Measurements from ENCODE around the gene CLCN1.

The CLCN1 gene

DNA sequence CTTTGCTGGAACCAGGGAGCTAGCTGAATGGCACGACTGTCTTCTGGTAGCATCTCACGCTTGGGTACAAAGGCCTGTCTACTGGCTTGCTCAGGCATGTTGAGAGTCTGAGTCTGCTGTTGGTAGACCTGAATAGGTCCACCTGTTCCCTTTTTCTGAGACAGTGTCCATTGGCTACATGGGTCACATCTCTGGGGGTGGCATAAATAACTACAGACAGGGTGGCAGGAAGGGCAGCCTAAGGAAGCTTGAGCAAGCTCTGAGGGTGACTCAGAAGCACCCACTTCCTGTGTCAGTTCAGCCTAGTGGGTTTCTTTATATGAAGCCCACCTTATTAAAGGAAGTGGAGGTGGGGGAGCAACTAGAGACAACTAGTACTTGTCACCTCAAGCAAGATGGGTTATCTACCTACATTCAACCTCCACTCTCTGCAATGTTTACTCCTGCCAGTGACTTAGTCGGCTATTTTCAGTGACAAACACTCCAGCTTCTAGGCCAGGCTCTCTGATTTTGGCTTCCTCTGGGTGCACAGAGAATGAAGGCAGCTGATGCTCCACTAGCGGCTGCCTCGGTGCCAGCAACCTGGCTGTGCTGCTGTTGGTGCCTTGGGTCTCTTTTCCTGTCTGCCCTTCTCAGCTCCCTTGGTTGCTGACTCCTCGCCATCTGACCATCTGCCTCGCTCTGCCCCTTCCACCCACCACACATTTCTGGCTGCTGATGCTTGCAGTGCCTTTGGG, 59.6 kb downstream of the CLCN1 start:
- no peak overlapping the region for H3K9ac ChIP-seq (ENCODE audit: low read depth, low read length)
- no peaks in the 10 kb centered on the region for H3K36me3 ChIP-seq (ENCODE audit: insufficient read depth, low read length)
- peaks cover 27% of the 10 kb centered on the region for H3K4me1 ChIP-seq (ENCODE audit: insufficient read depth, low read length)
- no peaks in the 10 kb centered on the region for H3K9me3 ChIP-seq (ENCODE audit: control insufficient read depth, insufficient read depth, low read length)

- no peak overlapping the region for H3K9ac ChIP-seq (ENCODE audit: low read depth, low read length)
- H3K4me1 ChIP-seq (ENCODE audit: insufficient read depth, low read length), result peaks cover 22% of the 10 kb centered on the region
- no peaks in the 10 kb centered on the region for H3K9me3 ChIP-seq (ENCODE audit: control insufficient read depth, insufficient read depth, low read length)
- H3K36me3 ChIP-seq (ENCODE audit: insufficient read depth, low read length), result no peaks in the 10 kb centered on the region
Observed at GRCh38 chr7:143376396-143376795, 60.5 kb downstream of the CLCN1 start.

DNA sequence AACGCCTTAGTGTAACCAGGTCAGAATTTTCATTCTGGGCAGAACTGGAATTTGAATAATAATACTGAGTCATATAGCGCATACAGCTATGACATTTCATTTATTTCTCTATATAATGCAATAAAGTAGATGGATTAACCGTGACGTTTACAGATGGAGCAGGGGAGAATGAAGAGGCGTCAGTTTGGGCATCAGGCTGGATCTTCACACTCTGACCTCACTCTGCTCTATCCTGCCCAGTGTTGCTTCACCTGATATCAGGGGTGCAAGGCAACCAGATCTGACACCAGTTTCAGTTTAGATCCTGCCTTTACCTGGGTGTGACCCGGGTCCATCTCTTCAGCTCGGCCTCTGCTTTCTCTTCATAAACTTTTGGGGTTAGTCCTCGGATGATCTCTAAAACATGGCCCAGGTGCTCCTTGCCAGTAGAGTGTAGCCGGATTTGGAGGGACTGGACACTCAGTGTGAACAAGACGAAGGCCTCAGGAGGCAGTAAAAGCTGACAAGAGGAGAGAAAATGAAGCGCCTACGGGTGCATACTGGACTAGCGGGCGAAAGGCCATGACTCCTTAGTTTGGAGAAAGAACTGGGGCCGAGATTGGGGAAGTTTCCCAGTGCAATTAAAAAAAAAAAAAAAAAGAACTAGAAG, 63.8 kb downstream of the CLCN1 start:
- Histone ChIP-seq H3K4me1 (ENCODE audit: insufficient read depth, low read length) (peaks cover 23% of the 10 kb centered on the region), H3K9ac (ENCODE audit: low read depth, low read length) (peak overlapping the region; percentile 97)

GRCh38 chr7:143380260-143380645, 64.3 kb downstream of the CLCN1 start:
- Histone ChIP-seq H3K9me3 (ENCODE audit: control insufficient read depth, insufficient read depth, low read length) (no peaks in the 10 kb centered on the region), H3K9ac (ENCODE audit: low read depth, low read length) (peak overlapping the region; percentile 97), H3K36me3 (ENCODE audit: insufficient read depth, low read length) (peaks cover 17% of the 10 kb centered on the region), H3K4me1 (ENCODE audit: insufficient read depth, low read length) (peaks cover 28% of the 10 kb centered on the region)

More for the DNA sequence above, 63.8 kb downstream of the CLCN1 start:
- H3K9me3 ChIP-seq (ENCODE audit: control insufficient read depth, insufficient read depth, low read length), result no peaks in the 10 kb centered on the region
- peaks cover 12% of the 10 kb centered on the region for H3K36me3 ChIP-seq (ENCODE audit: insufficient read depth, low read length)

- H3K36me3 ChIP-seq (ENCODE audit: insufficient read depth, low read length), result peaks cover 23% of the 10 kb centered on the region
- no peaks in the 10 kb centered on the region for H3K9me3 ChIP-seq (ENCODE audit: control insufficient read depth, insufficient read depth, low read length)
- peaks cover 25% of the 10 kb centered on the region; the same call in 1 of the 2 replicates for H3K4me1 ChIP-seq (ENCODE audit: insufficient read depth, low read length)
- peak within 1 kb of the TSS; percentile 97 for H3K9ac ChIP-seq (ENCODE audit: low read depth, low read length)
Observed at GRCh38 chr7:143380646-143381426, 64.9 kb downstream of the CLCN1 start, which contains the start of gene ZYX. Gene ZYX (plus strand): TSS chr7:143381345. CDS start chr7:143381572, 227 bp downstream.

DNA sequence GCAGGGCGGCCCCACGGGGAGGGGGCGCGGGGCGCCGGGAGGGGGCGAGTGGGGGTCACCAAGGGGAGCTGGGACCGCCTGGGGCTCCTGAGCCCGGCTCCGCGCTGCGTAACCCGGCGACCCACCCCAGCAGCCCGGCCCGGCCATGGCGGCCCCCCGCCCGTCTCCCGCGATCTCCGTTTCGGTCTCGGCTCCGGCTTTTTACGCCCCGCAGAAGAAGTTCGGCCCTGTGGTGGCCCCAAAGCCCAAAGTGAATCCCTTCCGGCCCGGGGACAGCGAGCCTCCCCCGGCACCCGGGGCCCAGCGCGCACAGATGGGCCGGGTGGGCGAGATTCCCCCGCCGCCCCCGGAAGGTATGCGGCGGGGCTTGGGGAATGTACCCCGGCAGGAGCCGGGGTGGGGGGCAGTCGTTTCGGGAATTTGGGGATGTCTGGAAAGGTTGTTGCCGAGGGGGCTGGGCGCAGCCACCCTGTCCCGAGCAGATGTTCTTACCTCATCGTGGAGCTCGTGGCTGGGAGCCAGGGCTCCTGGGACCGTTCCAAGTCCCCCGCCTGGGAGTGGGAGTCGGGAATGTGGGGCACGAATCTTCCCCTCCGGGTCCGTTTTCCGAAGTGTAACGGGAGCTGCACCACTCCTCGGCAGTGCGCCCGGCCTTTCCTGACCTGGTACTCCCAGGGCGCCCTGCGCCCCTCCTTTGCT, 65.7 kb downstream of the CLCN1 start:
- peak overlapping the region; percentile 95 for H3K9ac ChIP-seq (ENCODE audit: low read depth, low read length)
- H3K9me3 ChIP-seq (ENCODE audit: control insufficient read depth, insufficient read depth, low read length), result no peaks in the 10 kb centered on the region
- H3K4me1 ChIP-seq (ENCODE audit: insufficient read depth, low read length), result peaks cover 25% of the 10 kb centered on the region; the same call in 1 of the 2 replicates
- peaks cover 23% of the 10 kb centered on the region for H3K36me3 ChIP-seq (ENCODE audit: insufficient read depth, low read length)

DNA sequence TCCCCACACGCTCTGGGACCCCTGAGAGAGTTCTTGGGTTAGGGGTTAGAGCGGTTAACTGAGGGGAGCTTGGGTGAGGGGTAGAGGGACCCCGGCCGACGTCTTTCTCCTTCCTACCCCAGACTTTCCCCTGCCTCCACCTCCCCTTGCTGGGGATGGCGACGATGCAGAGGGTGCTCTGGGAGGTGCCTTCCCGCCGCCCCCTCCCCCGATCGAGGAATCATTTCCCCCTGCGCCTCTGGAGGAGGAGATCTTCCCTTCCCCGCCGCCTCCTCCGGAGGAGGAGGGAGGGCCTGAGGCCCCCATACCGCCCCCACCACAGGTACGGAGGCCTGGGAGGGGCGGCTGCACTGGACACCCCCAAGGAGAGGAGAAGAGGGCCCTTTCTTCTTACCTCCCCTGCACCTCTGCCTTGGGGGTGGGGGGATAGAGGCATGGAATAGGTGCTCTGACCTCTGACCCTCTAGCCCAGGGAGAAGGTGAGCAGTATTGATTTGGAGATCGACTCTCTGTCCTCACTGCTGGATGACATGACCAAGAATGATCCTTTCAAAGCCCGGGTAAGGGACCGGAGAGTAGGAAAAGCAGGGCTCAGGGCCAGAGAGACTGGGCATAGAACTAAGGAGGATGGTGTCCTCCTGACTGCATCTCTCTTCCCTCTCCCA, 66.3 kb downstream of the CLCN1 start:
- H3K9ac ChIP-seq (ENCODE audit: low read depth, low read length), result peak overlapping the region; percentile 95
- peaks cover 25% of the 10 kb centered on the region; the same call in 1 of the 2 replicates for H3K4me1 ChIP-seq (ENCODE audit: insufficient read depth, low read length)
- H3K9me3 ChIP-seq (ENCODE audit: control insufficient read depth, insufficient read depth, low read length), result no peaks in the 10 kb centered on the region
- H3K36me3 ChIP-seq (ENCODE audit: insufficient read depth, low read length), result peaks cover 23% of the 10 kb centered on the region

- H3K9me3 ChIP-seq (ENCODE audit: control insufficient read depth, insufficient read depth, low read length), result no peaks in the 10 kb centered on the region
- H3K36me3 ChIP-seq (ENCODE audit: insufficient read depth, low read length), result peaks cover 23% of the 10 kb centered on the region
- peak overlapping the region; percentile 95; the same call in 1 of the 2 replicates for H3K9ac ChIP-seq (ENCODE audit: low read depth, low read length)
- H3K4me1 ChIP-seq (ENCODE audit: insufficient read depth, low read length), result peaks cover 25% of the 10 kb centered on the region; the same call in 1 of the 2 replicates
Observed at GRCh38 chr7:143382791-143383641, 67.1 kb downstream of the CLCN1 start.

- peaks cover 25% of the 10 kb centered on the region; the same call in 1 of the 2 replicates for H3K4me1 ChIP-seq (ENCODE audit: insufficient read depth, low read length)
- peaks cover 23% of the 10 kb centered on the region for H3K36me3 ChIP-seq (ENCODE audit: insufficient read depth, low read length)
- H3K9ac ChIP-seq (ENCODE audit: low read depth, low read length), result no peak overlapping the region
- H3K9me3 ChIP-seq (ENCODE audit: control insufficient read depth, insufficient read depth, low read length), result no peaks in the 10 kb centered on the region
Observed at GRCh38 chr7:143383642-143383957, 67.7 kb downstream of the CLCN1 start.

DNA sequence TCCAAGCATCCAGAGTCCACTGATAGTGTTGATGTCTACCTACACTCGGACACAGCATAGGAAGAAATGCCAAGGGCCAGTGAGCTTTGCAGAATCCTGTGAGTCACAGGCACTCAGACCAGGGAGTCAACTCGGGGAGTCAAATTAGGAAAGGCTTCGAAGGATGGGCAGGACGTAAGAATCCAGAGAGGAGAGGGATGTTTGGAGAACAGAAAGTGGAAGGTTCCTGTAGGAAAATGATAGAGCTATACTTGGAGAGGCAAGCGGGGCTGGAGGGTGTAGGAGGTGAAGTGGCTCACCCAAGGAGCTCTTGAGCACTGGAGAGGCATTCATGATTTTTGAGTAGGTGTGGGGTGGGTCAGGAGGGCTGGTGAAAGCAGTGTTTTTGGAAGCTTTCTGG, 68.2 kb downstream of the CLCN1 start:
- Histone ChIP-seq H3K9me3 (ENCODE audit: control insufficient read depth, insufficient read depth, low read length) (no peaks in the 10 kb centered on the region), H3K36me3 (ENCODE audit: insufficient read depth, low read length) (peaks cover 23% of the 10 kb centered on the region), H3K4me1 (ENCODE audit: insufficient read depth, low read length) (peaks cover 19% of the 10 kb centered on the region; the same call in 1 of the 2 replicates), H3K9ac (ENCODE audit: low read depth, low read length) (no peak overlapping the region)

DNA sequence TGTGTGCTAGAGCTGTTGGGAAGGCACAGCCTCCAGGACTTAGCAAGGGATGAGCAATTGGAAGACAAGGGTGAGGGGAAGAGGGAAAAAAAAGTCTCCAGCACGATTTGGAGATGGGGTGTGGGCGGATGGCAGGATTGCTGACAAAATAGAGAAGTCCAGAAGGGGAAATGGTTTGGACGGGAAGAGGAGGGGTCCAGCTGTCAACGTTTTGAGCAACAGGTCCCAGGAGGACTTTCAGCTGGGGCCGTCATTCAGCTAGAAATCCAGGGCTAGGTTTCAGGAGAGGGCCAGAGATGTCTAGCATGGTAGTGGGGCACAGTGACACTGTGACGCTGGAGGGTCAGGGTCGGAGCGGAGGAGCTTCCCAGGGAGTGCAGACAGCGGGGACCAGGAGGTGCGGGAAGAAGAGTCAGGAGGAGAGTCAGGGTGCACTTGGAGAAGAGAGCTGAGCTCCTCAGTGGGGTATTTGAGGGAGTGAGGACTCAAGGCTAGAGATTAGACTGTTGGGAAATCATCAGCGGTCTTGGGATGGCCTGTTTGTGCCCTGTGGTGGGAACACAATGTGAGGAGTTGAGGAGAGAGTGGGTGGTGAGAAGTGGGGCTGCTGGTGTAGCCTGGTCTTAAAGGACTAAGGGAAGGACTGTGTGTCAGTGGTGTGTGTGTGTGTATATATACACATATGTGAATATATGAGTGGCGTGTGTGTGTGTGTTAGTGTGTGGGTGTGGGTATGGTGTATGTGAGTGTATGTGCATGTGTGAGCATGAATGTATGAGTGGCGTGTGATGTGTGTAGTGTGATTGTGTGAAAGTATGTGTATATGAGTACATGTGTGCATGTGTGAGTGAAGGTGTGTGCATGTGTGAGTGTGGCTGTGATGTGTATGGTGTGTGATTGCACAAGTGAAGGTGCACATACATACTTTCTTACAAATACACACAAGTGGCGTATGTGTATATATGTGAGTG, 69.0 kb downstream of the CLCN1 start:
- peaks cover 23% of the 10 kb centered on the region for H3K36me3 ChIP-seq (ENCODE audit: insufficient read depth, low read length)
- peaks cover 15% of the 10 kb centered on the region; the same call in 1 of the 2 replicates for H3K4me1 ChIP-seq (ENCODE audit: insufficient read depth, low read length)
- no peak overlapping the region; the same call in 1 of the 2 replicates for H3K9ac ChIP-seq (ENCODE audit: low read depth, low read length)
- no peaks in the 10 kb centered on the region for H3K9me3 ChIP-seq (ENCODE audit: control insufficient read depth, insufficient read depth, low read length)
